GM23338 (cell line): ENCODE results near the gene CBX8.

Experiments used
- CREB1 ChIP-seq: fragments of 250-450 bp; sonication (Bioruptor Pico); IDR thresholded peaks from 2 replicates; pipeline ENCODE4 v1.5.0; 2020; ENCODE audit warnings: low read depth, mild to moderate bottlenecking, moderate library complexity
- ETS1 ChIP-seq: IDR thresholded peaks from 2 replicates; pipeline ENCODE4 v1.6.1; 2016; ENCODE audit warnings: antibody characterized with exemption
- EZH2 ChIP-seq: fragments of 200-600 bp; sonication (generic); IDR thresholded peaks from one replicate; pipeline ENCODE4 v1.8.0; 2017; ENCODE audit warnings: antibody characterized with exemption, mild to moderate bottlenecking, low read depth; ENCODE audit not compliant: unreplicated experiment
- EZH2phosphoT487 ChIP-seq: fragments of 200-600 bp; sonication (generic); IDR thresholded peaks from one replicate; pipeline ENCODE4 v1.8.1; 2018; ENCODE audit warnings: antibody characterized with exemption; ENCODE audit not compliant: unreplicated experiment
- JUNB ChIP-seq: IDR thresholded peaks from one replicate; pipeline ENCODE4 v1.6.1; 2016; ENCODE audit warnings: antibody characterized with exemption; ENCODE audit not compliant: unreplicated experiment
- POLR2AphosphoS5 ChIP-seq: IDR thresholded peaks from 2 replicates; pipeline ENCODE4 v1.6.1; 2016; ENCODE audit warnings: antibody characterized with exemption, low read depth
- STAT1 ChIP-seq: IDR thresholded peaks from one replicate; pipeline ENCODE4 v1.6.1; 2016; ENCODE audit warnings: antibody characterized with exemption; ENCODE audit not compliant: unreplicated experiment
- ZNF331 ChIP-seq: fragments of 250-450 bp; sonication (Bioruptor Pico); IDR thresholded peaks from 2 replicates; pipeline ENCODE4 v1.5.0; 2020; ENCODE audit warnings: low read depth, mild to moderate bottlenecking, moderate library complexity
- TF ChIP-seq, protein P1 (sequence below), 2 experiments: fragments of 200-600 bp in 1 of 2; sonication (generic) in 1 of 2; conservative IDR thresholded peaks; 2 replicates each; pipeline versions ENCODE4 v1.5.1 to v1.6.1; 2016 to 2017; ENCODE audit warnings: antibody characterized with exemption in 2 of 2, low read depth in 2 of 2, mild to moderate bottlenecking in 2 of 2, moderate library complexity in 1 of 2
- TF ChIP-seq, protein P2 (sequence below): IDR thresholded peaks from one replicate; pipeline ENCODE4 v1.6.1; 2018; ENCODE audit warnings: antibody characterized with exemption; ENCODE audit not compliant: unreplicated experiment
- TF ChIP-seq, protein P3 (sequence below): fragments of 250-450 bp; sonication (Bioruptor Pico); IDR thresholded peaks from 2 replicates; pipeline ENCODE4 v1.5.0; 2020; ENCODE audit warnings: mild to moderate bottlenecking, moderate library complexity

GRCh38 chr17:79810130-79811010 lies 13.5 kb upstream of the CBX8 start:
- TF ChIP-seq POLR2AphosphoS5 (no peak), JUNB (no peak), ETS1 (no peak), ZNF331 (CRISPR knock-in tag) (no peak), EZH2 (no peak), EZH2phosphoT487 (no peak), CREB1 (CRISPR knock-in tag) (no peak), STAT1 (no peak)
- TF ChIP-seq, protein P1, sequence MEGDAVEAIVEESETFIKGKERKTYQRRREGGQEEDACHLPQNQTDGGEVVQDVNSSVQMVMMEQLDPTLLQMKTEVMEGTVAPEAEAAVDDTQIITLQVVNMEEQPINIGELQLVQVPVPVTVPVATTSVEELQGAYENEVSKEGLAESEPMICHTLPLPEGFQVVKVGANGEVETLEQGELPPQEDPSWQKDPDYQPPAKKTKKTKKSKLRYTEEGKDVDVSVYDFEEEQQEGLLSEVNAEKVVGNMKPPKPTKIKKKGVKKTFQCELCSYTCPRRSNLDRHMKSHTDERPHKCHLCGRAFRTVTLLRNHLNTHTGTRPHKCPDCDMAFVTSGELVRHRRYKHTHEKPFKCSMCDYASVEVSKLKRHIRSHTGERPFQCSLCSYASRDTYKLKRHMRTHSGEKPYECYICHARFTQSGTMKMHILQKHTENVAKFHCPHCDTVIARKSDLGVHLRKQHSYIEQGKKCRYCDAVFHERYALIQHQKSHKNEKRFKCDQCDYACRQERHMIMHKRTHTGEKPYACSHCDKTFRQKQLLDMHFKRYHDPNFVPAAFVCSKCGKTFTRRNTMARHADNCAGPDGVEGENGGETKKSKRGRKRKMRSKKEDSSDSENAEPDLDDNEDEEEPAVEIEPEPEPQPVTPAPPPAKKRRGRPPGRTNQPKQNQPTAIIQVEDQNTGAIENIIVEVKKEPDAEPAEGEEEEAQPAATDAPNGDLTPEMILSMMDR (conservative IDR thresholded peaks at IDR 0.05; ENCODE audit: low read depth in 2 of 2): no peak
- TF ChIP-seq, protein P2, sequence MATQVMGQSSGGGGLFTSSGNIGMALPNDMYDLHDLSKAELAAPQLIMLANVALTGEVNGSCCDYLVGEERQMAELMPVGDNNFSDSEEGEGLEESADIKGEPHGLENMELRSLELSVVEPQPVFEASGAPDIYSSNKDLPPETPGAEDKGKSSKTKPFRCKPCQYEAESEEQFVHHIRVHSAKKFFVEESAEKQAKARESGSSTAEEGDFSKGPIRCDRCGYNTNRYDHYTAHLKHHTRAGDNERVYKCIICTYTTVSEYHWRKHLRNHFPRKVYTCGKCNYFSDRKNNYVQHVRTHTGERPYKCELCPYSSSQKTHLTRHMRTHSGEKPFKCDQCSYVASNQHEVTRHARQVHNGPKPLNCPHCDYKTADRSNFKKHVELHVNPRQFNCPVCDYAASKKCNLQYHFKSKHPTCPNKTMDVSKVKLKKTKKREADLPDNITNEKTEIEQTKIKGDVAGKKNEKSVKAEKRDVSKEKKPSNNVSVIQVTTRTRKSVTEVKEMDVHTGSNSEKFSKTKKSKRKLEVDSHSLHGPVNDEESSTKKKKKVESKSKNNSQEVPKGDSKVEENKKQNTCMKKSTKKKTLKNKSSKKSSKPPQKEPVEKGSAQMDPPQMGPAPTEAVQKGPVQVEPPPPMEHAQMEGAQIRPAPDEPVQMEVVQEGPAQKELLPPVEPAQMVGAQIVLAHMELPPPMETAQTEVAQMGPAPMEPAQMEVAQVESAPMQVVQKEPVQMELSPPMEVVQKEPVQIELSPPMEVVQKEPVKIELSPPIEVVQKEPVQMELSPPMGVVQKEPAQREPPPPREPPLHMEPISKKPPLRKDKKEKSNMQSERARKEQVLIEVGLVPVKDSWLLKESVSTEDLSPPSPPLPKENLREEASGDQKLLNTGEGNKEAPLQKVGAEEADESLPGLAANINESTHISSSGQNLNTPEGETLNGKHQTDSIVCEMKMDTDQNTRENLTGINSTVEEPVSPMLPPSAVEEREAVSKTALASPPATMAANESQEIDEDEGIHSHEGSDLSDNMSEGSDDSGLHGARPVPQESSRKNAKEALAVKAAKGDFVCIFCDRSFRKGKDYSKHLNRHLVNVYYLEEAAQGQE: no peak
- TF ChIP-seq, protein P3, sequence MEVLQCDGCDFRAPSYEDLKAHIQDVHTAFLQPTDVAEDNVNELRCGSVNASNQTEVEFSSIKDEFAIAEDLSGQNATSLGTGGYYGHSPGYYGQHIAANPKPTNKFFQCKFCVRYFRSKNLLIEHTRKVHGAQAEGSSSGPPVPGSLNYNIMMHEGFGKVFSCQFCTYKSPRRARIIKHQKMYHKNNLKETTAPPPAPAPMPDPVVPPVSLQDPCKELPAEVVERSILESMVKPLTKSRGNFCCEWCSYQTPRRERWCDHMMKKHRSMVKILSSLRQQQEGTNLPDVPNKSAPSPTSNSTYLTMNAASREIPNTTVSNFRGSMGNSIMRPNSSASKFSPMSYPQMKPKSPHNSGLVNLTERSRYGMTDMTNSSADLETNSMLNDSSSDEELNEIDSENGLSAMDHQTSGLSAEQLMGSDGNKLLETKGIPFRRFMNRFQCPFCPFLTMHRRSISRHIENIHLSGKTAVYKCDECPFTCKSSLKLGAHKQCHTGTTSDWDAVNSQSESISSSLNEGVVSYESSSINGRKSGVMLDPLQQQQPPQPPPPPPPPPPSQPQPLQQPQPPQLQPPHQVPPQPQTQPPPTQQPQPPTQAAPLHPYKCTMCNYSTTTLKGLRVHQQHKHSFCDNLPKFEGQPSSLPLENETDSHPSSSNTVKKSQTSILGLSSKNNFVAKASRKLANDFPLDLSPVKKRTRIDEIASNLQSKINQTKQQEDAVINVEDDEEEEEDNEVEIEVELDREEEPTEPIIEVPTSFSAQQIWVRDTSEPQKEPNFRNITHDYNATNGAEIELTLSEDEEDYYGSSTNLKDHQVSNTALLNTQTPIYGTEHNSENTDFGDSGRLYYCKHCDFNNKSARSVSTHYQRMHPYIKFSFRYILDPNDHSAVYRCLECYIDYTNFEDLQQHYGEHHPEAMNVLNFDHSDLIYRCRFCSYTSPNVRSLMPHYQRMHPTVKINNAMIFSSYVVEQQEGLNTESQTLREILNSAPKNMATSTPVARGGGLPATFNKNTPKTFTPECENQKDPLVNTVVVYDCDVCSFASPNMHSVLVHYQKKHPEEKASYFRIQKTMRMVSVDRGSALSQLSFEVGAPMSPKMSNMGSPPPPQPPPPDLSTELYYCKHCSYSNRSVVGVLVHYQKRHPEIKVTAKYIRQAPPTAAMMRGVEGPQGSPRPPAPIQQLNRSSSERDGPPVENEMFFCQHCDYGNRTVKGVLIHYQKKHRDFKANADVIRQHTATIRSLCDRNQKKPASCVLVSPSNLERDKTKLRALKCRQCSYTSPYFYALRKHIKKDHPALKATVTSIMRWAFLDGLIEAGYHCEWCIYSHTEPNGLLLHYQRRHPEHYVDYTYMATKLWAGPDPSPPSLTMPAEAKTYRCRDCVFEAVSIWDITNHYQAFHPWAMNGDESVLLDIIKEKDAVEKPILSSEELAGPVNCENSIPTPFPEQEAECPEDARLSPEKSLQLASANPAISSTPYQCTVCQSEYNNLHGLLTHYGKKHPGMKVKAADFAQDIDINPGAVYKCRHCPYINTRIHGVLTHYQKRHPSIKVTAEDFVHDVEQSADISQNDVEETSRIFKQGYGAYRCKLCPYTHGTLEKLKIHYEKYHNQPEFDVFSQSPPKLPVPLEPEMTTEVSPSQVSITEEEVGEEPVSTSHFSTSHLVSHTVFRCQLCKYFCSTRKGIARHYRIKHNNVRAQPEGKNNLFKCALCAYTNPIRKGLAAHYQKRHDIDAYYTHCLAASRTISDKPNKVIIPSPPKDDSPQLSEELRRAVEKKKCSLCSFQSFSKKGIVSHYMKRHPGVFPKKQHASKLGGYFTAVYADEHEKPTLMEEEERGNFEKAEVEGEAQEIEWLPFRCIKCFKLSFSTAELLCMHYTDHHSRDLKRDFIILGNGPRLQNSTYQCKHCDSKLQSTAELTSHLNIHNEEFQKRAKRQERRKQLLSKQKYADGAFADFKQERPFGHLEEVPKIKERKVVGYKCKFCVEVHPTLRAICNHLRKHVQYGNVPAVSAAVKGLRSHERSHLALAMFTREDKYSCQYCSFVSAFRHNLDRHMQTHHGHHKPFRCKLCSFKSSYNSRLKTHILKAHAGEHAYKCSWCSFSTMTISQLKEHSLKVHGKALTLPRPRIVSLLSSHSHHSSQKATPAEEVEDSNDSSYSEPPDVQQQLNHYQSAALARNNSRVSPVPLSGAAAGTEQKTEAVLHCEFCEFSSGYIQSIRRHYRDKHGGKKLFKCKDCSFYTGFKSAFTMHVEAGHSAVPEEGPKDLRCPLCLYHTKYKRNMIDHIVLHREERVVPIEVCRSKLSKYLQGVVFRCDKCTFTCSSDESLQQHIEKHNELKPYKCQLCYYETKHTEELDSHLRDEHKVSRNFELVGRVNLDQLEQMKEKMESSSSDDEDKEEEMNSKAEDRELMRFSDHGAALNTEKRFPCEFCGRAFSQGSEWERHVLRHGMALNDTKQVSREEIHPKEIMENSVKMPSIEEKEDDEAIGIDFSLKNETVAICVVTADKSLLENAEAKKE (CRISPR knock-in tag): no peak
